Measurements from ENCODE around the gene ELMO3. TPM values are rescaled to one million over a fixed set of nuclear protein-coding genes. Genes with fewer than 3 reads are reported as not detected.

The ELMO3 gene
- total and polyA plus RNA-seq, 2 donors (not counting 3 experiments of a cell fraction or from before 2014, with no cell fraction given): 3.9 to 5.7 TPM

DNA sequence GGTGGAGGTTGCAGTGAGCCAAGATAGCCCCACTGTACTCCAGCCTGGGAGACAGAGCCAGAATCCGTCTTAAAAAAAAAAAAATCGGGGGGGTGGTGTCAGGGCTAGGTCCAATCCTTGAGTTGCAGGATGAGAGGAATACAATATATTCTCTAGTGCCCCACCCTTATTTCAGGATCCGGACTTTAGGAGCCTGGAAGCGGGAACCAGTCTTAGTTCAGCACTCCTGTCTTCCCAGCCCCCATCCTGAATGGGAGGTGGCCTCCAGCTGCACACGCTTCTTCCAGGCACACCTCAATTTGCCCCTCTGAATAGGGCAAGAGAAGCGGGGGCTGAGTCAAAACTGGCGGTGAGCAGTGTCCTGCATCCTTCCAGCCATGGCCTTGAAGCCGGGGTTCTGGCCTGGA, 46.7 kb downstream of the ELMO3 start:
- BruUV-seq (replicated peaks): TSS peak; percentile 31
- peak overlapping the region; percentile 27 for H2AFZ ChIP-seq (ENCODE audit: low read depth, low read length)
- H3K4me3 ChIP-seq (replicated peaks in 1 of 3; ENCODE audit: insufficient read depth in 1 of 3, low read depth in 1 of 3, low read length in 3 of 3): peak overlapping the region; percentile 55 to 89 (median 83)
- DNase-seq (ENCODE audit: low read depth, low spot score) (no peak), FAIRE-seq (no peak)
- H3K9me1 ChIP-seq (replicated peaks; ENCODE audit: control insufficient read depth, extremely low read depth, insufficient read depth, low read length): no peaks in the 10 kb centered on the region
- ChIA-PET CTCF (interaction anchor here (0.9 to 1.9 kb wide), 8 partner anchors 13 to 47 kb away, joined by 3 to 10 read pairs (median 4); partner anchors contain the start of genes ELMO3 and TMEM208), POLR2A (interaction anchor here (2.2 kb wide), 1 partner anchor 28 kb away, joined by 6 read pairs; no protein-coding TSS in a partner anchor)
- dilution Hi-C loops (cut with MboI; ENCODE audit: extremely low pct_ligation_motif_present, low sequenced_read_pairs): no loop called here
- H3K27me3 ChIP-seq (ENCODE audit: control insufficient read depth in 2 of 2, insufficient read depth in 2 of 2, low read length in 2 of 2): peaks cover 0 to 3% of the 10 kb centered on the region in 2 experiments
- no peaks in the 10 kb centered on the region for H4K20me1 ChIP-seq (replicated peaks; ENCODE audit: control insufficient read depth, extremely low read depth, insufficient read depth, low read length)
- TF ChIP-seq MYC (IDR thresholded peaks at IDR 0.05; ENCODE audit: low read depth, low read length) (no peak), FOS (IDR thresholded peaks at IDR 0.05; ENCODE audit: borderline replicate concordance, insufficient read depth, low read length) (no peak), POLR2AphosphoS5 (IDR thresholded peaks at IDR 0.05; ENCODE audit: insufficient read depth, low read depth, low read length) (no peak), POLR2A (IDR thresholded peaks at IDR 0.05; ENCODE audit: low read depth, low read length) (no peak), JUN (IDR thresholded peaks at IDR 0.05; ENCODE audit: borderline replicate concordance, insufficient read depth, insufficient read length, low read depth) (no peak), GATA2 (IDR thresholded peaks at IDR 0.05; ENCODE audit: insufficient read depth, insufficient read length, low read depth, low read length) (no peak), EZH2 (IDR thresholded peaks at IDR 0.05; ENCODE audit: borderline replicate concordance, low read depth, low read length, severe bottlenecking) (no peak)
- TF ChIP-seq, protein P1, sequence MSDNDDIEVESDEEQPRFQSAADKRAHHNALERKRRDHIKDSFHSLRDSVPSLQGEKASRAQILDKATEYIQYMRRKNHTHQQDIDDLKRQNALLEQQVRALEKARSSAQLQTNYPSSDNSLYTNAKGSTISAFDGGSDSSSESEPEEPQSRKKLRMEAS (IDR thresholded peaks at IDR 0.05; ENCODE audit: insufficient read depth, insufficient read length): no peak
- TF ChIP-seq, protein P2, sequence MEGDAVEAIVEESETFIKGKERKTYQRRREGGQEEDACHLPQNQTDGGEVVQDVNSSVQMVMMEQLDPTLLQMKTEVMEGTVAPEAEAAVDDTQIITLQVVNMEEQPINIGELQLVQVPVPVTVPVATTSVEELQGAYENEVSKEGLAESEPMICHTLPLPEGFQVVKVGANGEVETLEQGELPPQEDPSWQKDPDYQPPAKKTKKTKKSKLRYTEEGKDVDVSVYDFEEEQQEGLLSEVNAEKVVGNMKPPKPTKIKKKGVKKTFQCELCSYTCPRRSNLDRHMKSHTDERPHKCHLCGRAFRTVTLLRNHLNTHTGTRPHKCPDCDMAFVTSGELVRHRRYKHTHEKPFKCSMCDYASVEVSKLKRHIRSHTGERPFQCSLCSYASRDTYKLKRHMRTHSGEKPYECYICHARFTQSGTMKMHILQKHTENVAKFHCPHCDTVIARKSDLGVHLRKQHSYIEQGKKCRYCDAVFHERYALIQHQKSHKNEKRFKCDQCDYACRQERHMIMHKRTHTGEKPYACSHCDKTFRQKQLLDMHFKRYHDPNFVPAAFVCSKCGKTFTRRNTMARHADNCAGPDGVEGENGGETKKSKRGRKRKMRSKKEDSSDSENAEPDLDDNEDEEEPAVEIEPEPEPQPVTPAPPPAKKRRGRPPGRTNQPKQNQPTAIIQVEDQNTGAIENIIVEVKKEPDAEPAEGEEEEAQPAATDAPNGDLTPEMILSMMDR (IDR thresholded peaks at IDR 0.05; ENCODE audit: extremely low read depth in 1 of 2, insufficient read depth in 1 of 2, low read depth in 1 of 2, low read length in 2 of 2): no peak
- intact Hi-C loops (cut with micrococcal nuclease): loop anchor here (1.0 kb wide), 4 partner anchors 13 to 101 kb away; partner anchors contain the start of gene PLEKHG4
- peak overlapping the region; percentile 88 for H3K27ac ChIP-seq (ENCODE audit: insufficient read depth, low read depth, low read length)
- H3K36me3 ChIP-seq (ENCODE audit: control insufficient read depth in 2 of 2, extremely low read depth in 1 of 2, insufficient read depth in 2 of 2, low read length in 2 of 2): peaks cover 0 to 3% of the 10 kb centered on the region in 2 experiments
- H3K9ac ChIP-seq (replicated peaks; ENCODE audit: extremely low read depth, insufficient read depth, low read length): peak overlapping the region; percentile 69
- H3K9me3 ChIP-seq (replicated peaks; ENCODE audit: control insufficient read depth, insufficient read depth, low read length): no peaks in the 10 kb centered on the region
- peaks cover 43% of the 10 kb centered on the region for H3K79me2 ChIP-seq (ENCODE audit: control insufficient read depth, insufficient read depth, low read length)
- peaks cover 63% of the 10 kb centered on the region for H3K4me1 ChIP-seq (ENCODE audit: control insufficient read depth, extremely low read depth, insufficient read depth, low read length)
- peak overlapping the region; percentile 42 for H3K4me2 ChIP-seq (ENCODE audit: insufficient read depth, low read length)

Measured in endothelial cell of umbilical vein (primary cell).